ENCODE measurements around the gene GSS.

DNA sequence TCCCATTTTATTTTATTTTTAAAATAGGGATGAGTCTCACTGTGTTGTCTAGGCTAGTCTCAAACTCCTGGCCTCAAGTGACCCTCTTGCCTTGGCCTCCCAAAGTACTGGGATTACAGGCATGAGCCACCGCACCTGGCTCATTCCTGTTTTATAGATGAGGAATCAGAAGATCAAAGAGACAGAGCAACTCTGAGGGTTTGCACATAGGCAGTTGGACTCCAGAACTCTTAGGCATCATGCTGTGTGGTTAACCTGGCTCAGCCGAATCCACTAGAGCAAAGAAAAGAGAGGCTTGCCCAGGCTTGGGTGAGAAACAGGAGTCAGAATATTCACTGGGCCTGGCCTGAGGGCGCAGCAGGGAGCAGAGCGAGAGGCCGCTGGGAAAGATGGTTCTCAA lies 9.4 kb upstream of the GSS start:
- TF ChIP-seq NFRKB (IDR thresholded peaks at IDR 0.05) (no peak), SUZ12 (IDR thresholded peaks at IDR 0.05) (no peak), L3MBTL2 (conservative IDR thresholded peaks at IDR 0.05) (no peak), ELF4 (IDR thresholded peaks at IDR 0.05) (no peak), LEF1 (IDR thresholded peaks at IDR 0.05; ENCODE audit: borderline replicate concordance) (no peak), SP1 (IDR thresholded peaks at IDR 0.05) (no peak), FOXA1 (IDR thresholded peaks at IDR 0.05) (no peak)
